ENCODE data around the gene PRKCE. TPM values are rescaled to one million over a fixed set of nuclear protein-coding genes. Genes with fewer than 3 reads are reported as not detected.
A peak's percentile ranks its signal among the peaks of the same experiment; 100 is the strongest.

The PRKCE gene
- total RNA-seq, 1 donor from 2014 or later = 85.0 TPM

DNA sequence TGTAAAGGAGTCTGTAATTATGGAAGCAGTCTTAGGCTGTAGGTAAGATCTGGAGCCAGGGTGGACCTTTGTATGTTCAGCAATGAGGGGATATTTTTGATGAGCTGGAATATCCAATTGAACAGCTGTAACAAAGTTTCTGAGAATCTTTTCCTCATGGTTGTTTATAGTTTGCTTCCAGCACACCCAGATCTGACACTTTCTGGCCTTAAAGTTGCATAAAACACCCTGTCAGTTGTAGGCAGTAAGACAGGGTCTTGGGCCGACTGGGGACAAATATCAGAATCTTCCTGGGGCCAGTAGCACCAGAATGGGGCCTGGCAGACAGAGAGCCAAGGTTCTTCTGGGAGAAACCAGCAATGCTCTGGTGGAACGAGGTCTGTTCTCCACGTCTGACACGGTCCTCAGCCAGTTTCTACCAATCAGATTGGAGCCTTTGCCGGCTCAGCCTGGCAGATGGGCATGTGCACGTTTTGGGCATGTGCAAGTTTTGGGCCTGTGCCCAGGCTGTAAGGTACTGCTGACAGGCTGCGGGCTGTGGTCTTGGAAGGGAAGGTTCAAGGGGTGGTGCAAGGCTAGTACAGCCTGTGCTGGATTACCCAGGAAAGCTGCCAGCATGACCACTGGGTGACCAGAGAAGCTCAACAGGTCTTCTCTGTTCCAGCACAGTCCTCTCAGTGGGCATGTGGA is 89.8 kb downstream of the PRKCE start:
- Histone ChIP-seq H3K4me3 (no peak overlapping the region), H3K4me1 (peaks cover 19% of the 10 kb centered on the region), H3K27ac (no peak overlapping the region), H3K36me3 (peaks cover 4% of the 10 kb centered on the region), H3K27me3 (ENCODE audit: low read depth) (no peaks in the 10 kb centered on the region), H3K9me3 (no peaks in the 10 kb centered on the region)
- intact Hi-C loops (cut with DNase I) = no loop called here
- DNase-seq = no peak
- peak in 1 of 2 donors; percentile 29 for ATAC-seq
- no peak for TF ChIP-seq CTCF (IDR thresholded peaks at IDR 0.05)

DNA sequence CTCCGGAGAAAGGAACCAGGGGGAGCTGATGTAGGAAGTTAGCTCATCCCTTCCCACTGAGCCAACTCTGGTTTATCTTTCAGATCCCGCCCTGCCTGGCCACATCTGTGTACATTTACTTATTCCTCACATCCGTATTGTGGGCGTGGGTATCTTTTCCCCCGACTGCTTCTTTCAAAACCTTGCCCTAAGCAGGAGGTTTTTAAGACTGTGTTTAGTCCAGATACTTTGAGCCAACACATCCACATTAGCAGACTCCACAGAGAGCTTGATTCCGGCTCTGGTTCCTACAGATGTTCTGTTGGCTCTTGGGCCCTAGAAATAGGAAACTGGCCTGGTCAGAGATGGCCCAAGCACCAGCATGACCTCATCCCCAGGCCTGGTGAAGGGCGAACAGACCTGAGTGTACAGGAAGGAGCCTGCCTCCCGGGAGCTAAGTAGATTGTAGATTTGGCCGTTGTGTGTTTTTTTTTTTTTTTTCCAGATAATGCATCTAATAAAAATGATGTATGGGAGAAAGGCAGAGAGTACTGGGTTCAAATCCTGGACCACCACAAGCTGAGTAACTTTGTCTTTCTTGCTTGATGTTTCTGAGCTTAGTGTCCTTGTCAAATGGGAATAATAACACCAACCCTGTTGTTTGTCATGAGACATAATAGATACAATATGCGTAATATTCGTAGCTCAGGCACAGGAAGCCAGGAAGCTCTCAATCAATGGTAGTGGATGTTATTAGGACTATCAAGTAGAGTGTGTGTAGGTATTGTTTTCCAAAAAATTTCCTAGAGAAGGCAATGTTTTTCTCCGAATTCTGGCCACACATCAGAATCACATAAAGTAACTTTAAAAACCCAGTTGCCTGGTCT is 92.3 kb downstream of the PRKCE start:
- DNase-seq = no peak
- H3K4me3 ChIP-seq = no peak overlapping the region
- H3K36me3 ChIP-seq = no peaks in the 10 kb centered on the region
- TF ChIP-seq CTCF (IDR thresholded peaks at IDR 0.05) = no peak
- peak overlapping the region; percentile 51 for H3K27ac ChIP-seq
- intact Hi-C loops (cut with DNase I) = no loop called here
- H3K9me3 ChIP-seq = no peaks in the 10 kb centered on the region
- H3K27me3 ChIP-seq (ENCODE audit: low read depth) = no peaks in the 10 kb centered on the region
- ATAC-seq = peak; percentile 50 to 63
- peaks cover 15% of the 10 kb centered on the region for H3K4me1 ChIP-seq

GRCh38 chr2:45745231-45745630 is 93.8 kb downstream of the PRKCE start:
- DNase-seq (no peak), ATAC-seq (no peak)
- Histone ChIP-seq H3K4me3 (no peak overlapping the region), H3K27me3 (ENCODE audit: low read depth) (no peaks in the 10 kb centered on the region), H3K9me3 (no peaks in the 10 kb centered on the region), H3K4me1 (peaks cover 15% of the 10 kb centered on the region), H3K36me3 (no peaks in the 10 kb centered on the region), H3K27ac (peak overlapping the region; percentile 15)
- no peak for TF ChIP-seq CTCF (IDR thresholded peaks at IDR 0.05)
- intact Hi-C loops (cut with DNase I) = no loop called here

DNA sequence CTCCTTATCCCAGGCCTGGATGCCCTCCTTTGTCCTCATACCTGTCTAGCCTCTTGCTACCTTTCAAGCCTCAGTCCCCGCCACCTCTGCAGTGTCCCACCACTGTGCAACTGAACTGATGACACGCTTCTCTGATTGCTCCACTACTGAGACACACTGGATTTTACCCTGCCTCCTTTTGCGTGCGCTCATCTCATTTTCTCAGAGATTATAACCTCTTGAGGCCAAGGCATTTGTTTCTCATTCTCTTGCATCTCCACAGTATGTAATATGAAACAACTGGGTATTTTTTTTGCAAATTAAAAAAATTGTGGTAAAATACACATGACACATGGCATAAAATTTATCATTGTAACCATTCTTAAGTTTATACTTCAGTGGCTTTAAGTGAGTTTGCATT is 95.4 kb downstream of the PRKCE start:
- Histone ChIP-seq H3K27ac (no peak overlapping the region), H3K36me3 (no peaks in the 10 kb centered on the region), H3K9me3 (no peaks in the 10 kb centered on the region), H3K4me3 (no peak overlapping the region), H3K4me1 (peaks cover 7% of the 10 kb centered on the region), H3K27me3 (ENCODE audit: low read depth) (no peaks in the 10 kb centered on the region)
- TF ChIP-seq CTCF (IDR thresholded peaks at IDR 0.05) = no peak
- intact Hi-C loops (cut with DNase I) = no loop called here
- ATAC-seq (no peak), DNase-seq (no peak)

GRCh38 chr2:45747363-45747762 is 95.9 kb downstream of the PRKCE start:
- ATAC-seq (no peak), DNase-seq (no peak)
- Histone ChIP-seq H3K4me1 (peaks cover 7% of the 10 kb centered on the region), H3K27me3 (ENCODE audit: low read depth) (no peaks in the 10 kb centered on the region), H3K9me3 (no peaks in the 10 kb centered on the region), H3K4me3 (no peak overlapping the region), H3K36me3 (no peaks in the 10 kb centered on the region), H3K27ac (no peak overlapping the region)
- no peak for TF ChIP-seq CTCF (IDR thresholded peaks at IDR 0.05)
- intact Hi-C loops (cut with DNase I) = no loop called here
